Gastrocnemius medialis (tissue), 4 donors: ENCODE results near the gene ARHGEF26. TPM values are rescaled to one million over a fixed set of nuclear protein-coding genes. Genes with fewer than 3 reads are reported as not detected.

Experiments used
- ATAC-seq, 2 donors: fragments of 150-250 bp; one replicate each; pipeline ENCODE4 v1.9.1; 2016
- DNase-seq, 2 donors: peaks; one replicate each; pipeline ENCODE4 v3.0.0-alpha.2; 2019
- H3K27ac ChIP-seq, 4 donors: fragments of 200-600 bp; sonication (generic); 1 replicate in 1 of 4; 2 replicates in 3 of 4; pipeline ENCODE4 v1.5.1; 2016 to 2018; ENCODE audit warnings: mild to moderate bottlenecking in 2 of 4, moderate library complexity in 1 of 4
- H3K27me3 ChIP-seq, 3 donors: fragments of 200-600 bp; sonication (generic) in 2 of 3; 1 replicate in 1 of 3; 2 replicates in 2 of 3; pipeline versions ENCODE4 v1.5.1 to v1.6.0; 2016 to 2019; ENCODE audit warnings: mild to moderate bottlenecking in 1 of 3, moderate library complexity in 1 of 3
- H3K36me3 ChIP-seq, 2 donors: fragments of 200-600 bp; sonication (generic) in 1 of 2; one replicate each; pipeline ENCODE4 v1.5.1; 2017 to 2018
- H3K4me1 ChIP-seq, 2 donors: fragments of 200-600 bp; sonication (generic) in 1 of 2; one replicate each; pipeline ENCODE4 v1.5.1; 2016 to 2017; ENCODE audit warnings: mild to moderate bottlenecking in 2 of 2
- H3K4me3 ChIP-seq, 4 donors: fragments of 200-600 bp; sonication (generic) in 3 of 4; 1 replicate in 1 of 4; 2 replicates in 3 of 4; pipeline ENCODE4 v1.5.1; 2016 to 2019; ENCODE audit warnings: mild to moderate bottlenecking in 2 of 4
- H3K9me3 ChIP-seq, 3 donors: fragments of 200-600 bp; sonication (generic) in 2 of 3; 1 replicate in 1 of 3; 2 replicates in 2 of 3; pipeline ENCODE4 v1.5.1; 2016 to 2019
- POLR2A ChIP-seq, 2 donors: fragments of 450-650 bp; IDR thresholded peaks; one replicate each; pipeline ENCODE4 v1.6.1; 2017; ENCODE audit warnings: antibody characterized with exemption in 2 of 2, mild to moderate bottlenecking in 2 of 2, moderate library complexity in 2 of 2
- in situ Hi-C, 4 donors: fragments of 200-750 bp; cut with MboI; loops; one replicate each; pipeline versions ENCODE4 v1.15.0 to v1.8.0; 2017; ENCODE audit warnings: low sequenced_read_pairs in 4 of 4
- intact Hi-C: fragments of 100-400 bp; cut with DNase I; formaldehyde crosslinking; loops from one replicate; pipeline ENCODE4 v1.15.1; 2023; ENCODE audit warnings: low total_unique reads
- total RNA-seq, 4 donors: library from RNA; depleted of rRNA; stranded (reverse); fragments of >200 nt; gene quantifications; one replicate each; pipeline versions ENCODE4 v1.1.0 to v1.2.3, GENCODE V29; 2016
- TF ChIP-seq, protein P1 (sequence below), 5 experiments: fragments of 450-650 bp in 3 of 5; fragments of 200-600 bp in 2 of 5; sonication (generic) in 2 of 5; IDR thresholded peaks in 4 of 5; conservative IDR thresholded peaks in 1 of 5; 1 replicate in 4 of 5; 2 replicates in 1 of 5; pipeline ENCODE4 v1.5.1; 2016 to 2019; ENCODE audit warnings: antibody characterized with exemption in 5 of 5, mild to moderate bottlenecking in 3 of 5, moderate library complexity in 3 of 5

Gene ARHGEF26
- total RNA-seq, 4 donors from 2014 or later: 0.41 to 1.7 (median 1.2) TPM

DNA sequence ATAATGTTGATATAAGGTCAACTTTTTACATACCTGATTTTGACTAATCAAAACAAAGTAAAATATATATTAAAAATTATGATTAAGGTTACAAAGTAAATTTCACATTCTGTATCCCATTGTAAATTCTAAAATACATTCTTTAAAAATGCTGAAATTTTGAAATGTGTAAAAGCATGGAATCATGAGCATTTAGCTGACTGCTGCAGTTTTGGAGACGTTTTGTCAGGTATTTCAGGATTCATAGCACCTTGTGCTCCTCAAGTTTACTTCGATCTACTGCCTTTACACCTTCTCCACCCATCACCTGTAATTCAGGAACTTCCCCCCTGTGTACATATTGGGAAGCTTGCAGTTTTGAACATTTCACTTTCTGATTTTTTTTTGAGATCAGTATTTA lies 71.0 kb downstream of the ARHGEF26 start:
- Histone ChIP-seq H3K27ac (no peak overlapping the region), H3K36me3 (no peaks in the 10 kb centered on the region), H3K9me3 (no peaks in the 10 kb centered on the region), H3K27me3 (no peaks in the 10 kb centered on the region), H3K4me1 (no peaks in the 10 kb centered on the region), H3K4me3 (no peak overlapping the region)
- intact Hi-C loops (no loop called here), in situ Hi-C loops (no loop called here)
- no peak for ATAC-seq
- no peak for DNase-seq
- TF ChIP-seq, protein P1, sequence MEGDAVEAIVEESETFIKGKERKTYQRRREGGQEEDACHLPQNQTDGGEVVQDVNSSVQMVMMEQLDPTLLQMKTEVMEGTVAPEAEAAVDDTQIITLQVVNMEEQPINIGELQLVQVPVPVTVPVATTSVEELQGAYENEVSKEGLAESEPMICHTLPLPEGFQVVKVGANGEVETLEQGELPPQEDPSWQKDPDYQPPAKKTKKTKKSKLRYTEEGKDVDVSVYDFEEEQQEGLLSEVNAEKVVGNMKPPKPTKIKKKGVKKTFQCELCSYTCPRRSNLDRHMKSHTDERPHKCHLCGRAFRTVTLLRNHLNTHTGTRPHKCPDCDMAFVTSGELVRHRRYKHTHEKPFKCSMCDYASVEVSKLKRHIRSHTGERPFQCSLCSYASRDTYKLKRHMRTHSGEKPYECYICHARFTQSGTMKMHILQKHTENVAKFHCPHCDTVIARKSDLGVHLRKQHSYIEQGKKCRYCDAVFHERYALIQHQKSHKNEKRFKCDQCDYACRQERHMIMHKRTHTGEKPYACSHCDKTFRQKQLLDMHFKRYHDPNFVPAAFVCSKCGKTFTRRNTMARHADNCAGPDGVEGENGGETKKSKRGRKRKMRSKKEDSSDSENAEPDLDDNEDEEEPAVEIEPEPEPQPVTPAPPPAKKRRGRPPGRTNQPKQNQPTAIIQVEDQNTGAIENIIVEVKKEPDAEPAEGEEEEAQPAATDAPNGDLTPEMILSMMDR (IDR thresholded peaks at IDR 0.05 in 4 of 5, conservative IDR thresholded peaks at IDR 0.05 in 1 of 5): no peak
- no peak for TF ChIP-seq POLR2A (IDR thresholded peaks at IDR 0.05)

GRCh38 chr3:154193000-154193615 lies 71.9 kb downstream of the ARHGEF26 start:
- Histone ChIP-seq H3K27me3 (no peaks in the 10 kb centered on the region), H3K4me1 (no peaks in the 10 kb centered on the region), H3K9me3 (no peaks in the 10 kb centered on the region), H3K27ac (no peak overlapping the region), H3K36me3 (no peaks in the 10 kb centered on the region), H3K4me3 (no peak overlapping the region)
- intact Hi-C loops (no loop called here), in situ Hi-C loops (no loop called here)
- DNase-seq: no peak
- no peak for TF ChIP-seq POLR2A (IDR thresholded peaks at IDR 0.05)
- TF ChIP-seq, protein P1 (IDR thresholded peaks at IDR 0.05 in 4 of 5, conservative IDR thresholded peaks at IDR 0.05 in 1 of 5): no peak
- no peak for ATAC-seq

DNA sequence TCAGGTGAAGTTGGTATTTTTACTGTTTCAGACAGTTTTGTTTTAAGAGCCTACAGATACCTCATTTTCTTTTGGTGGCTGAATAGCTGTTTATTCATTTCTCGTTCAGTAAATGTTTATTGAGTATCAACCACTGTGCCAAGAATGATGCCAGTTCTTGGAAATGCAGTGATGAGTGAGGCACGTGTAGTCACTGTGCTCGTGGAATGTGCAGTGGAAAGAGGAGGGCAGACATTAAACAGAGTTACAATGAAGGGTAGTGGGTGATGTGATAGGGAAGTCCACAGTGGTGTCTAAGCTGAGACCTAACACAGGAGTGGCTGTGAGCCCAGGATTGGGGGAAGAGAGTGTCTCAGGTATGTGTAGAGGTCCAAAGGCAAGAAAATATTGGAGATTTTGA lies 73.7 kb downstream of the ARHGEF26 start:
- Histone ChIP-seq H3K27me3 (no peaks in the 10 kb centered on the region), H3K4me3 (no peak overlapping the region), H3K36me3 (no peaks in the 10 kb centered on the region), H3K27ac (no peak overlapping the region), H3K9me3 (no peaks in the 10 kb centered on the region), H3K4me1 (no peaks in the 10 kb centered on the region)
- intact Hi-C loops (no loop called here), in situ Hi-C loops (no loop called here)
- DNase-seq (no peak), ATAC-seq (no peak)
- TF ChIP-seq, protein P1 (IDR thresholded peaks at IDR 0.05 in 4 of 5, conservative IDR thresholded peaks at IDR 0.05 in 1 of 5): no peak
- no peak for TF ChIP-seq POLR2A (IDR thresholded peaks at IDR 0.05)

DNA sequence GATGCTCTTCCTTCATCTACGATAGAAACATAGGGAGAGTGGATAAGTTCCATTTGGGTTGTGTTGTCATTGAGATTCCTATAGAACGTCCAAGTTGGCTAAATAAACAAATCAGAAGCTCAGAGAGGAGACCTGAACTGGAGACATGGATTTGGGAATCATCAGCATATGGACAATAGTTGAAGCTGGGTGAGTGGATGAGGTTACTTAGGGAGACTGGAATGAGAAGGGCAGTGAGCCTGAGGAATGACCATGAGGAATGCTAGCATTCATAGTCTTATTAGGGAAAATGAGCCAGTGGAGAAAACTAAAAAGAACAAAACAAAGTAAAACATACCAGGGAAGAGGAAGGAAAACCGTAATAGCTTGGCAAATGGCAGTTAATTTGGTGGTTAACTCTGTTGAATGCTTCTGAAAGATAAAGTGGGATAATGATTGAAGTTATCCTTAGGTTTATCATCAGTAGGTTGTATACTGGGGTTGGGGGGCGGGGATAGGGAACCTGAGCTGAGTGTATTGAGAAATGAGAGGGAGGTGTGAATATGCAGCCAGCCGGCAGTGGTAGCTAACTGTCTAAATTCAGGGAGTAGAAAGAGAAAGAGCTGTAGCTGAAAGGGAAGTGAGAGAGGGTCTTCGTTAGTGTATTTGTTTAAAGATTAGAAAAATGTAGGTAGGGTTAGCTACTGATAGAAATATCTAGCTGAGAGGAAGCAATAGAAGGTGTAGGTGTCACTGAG lies 74.6 kb downstream of the ARHGEF26 start:
- Histone ChIP-seq H3K4me3 (no peak overlapping the region), H3K36me3 (no peaks in the 10 kb centered on the region), H3K9me3 (no peaks in the 10 kb centered on the region), H3K4me1 (no peaks in the 10 kb centered on the region), H3K27me3 (no peaks in the 10 kb centered on the region), H3K27ac (no peak overlapping the region)
- no peak for TF ChIP-seq POLR2A (IDR thresholded peaks at IDR 0.05)
- TF ChIP-seq, protein P1 (IDR thresholded peaks at IDR 0.05 in 4 of 5, conservative IDR thresholded peaks at IDR 0.05 in 1 of 5): no peak
- ATAC-seq (no peak), DNase-seq (no peak)
- intact Hi-C loops (no loop called here), in situ Hi-C loops (no loop called here)
